GM12872 (cell line): ENCODE measurements around the gene OR11H7.
A peak's percentile ranks its signal among the peaks of the same experiment; 100 is the strongest.

Experiments
- CTCF ChIP-seq: IDR thresholded peaks from 3 replicates; pipeline ENCODE4 v1.5.1; 2011; ENCODE audit warnings: low read depth, mild to moderate bottlenecking, low read length, moderate library complexity; ENCODE audit not compliant: insufficient read depth

The OR11H7 gene

GRCh38 chr14:20223410-20223809 lies 5.4 kb upstream of the OR11H7 start, which contains the start of gene OR11H6:
TSS of gene OR11H6 (plus strand) at chr14:20223710. CDS start at chr14:20223710, 0 bp downstream.
- TF ChIP-seq CTCF, result no peak

GRCh38 chr14:20247646-20248246 lies 19.0 kb downstream of the OR11H7 start:
- TF ChIP-seq CTCF, result peak; percentile 34; the same call in 2 of the 3 replicates

GRCh38 chr14:20262642-20263128 lies 33.9 kb downstream of the OR11H7 start:
- TF ChIP-seq CTCF, result no peak

GRCh38 chr14:20274062-20274461 lies 45.3 kb downstream of the OR11H7 start:
- no peak for TF ChIP-seq CTCF

- TF ChIP-seq CTCF, result no peak
Measured at GRCh38 chr14:20277409-20277808, 48.6 kb downstream of the OR11H7 start.

- TF ChIP-seq CTCF, result no peak
Measured at GRCh38 chr14:20278414-20278813, 49.6 kb downstream of the OR11H7 start.
